Lung microvascular endothelial cell (primary cell): ENCODE data around the gene PRPF40B. TPM values are rescaled to one million over a fixed set of nuclear protein-coding genes. Genes with fewer than 3 reads are reported as not detected.

Experiments
- DNase-seq, 2 donors: peaks; one replicate each; pipeline versions ENCODE4 v3.0.0 to v3.0.0-alpha.2; 2010; ENCODE audit warnings: low read depth in 2 of 2
- total RNA-seq: library from RNA; depleted of rRNA; stranded (reverse); fragments of >200 nt; gene quantifications from 2 replicates; pipeline ENCODE4 v1.2.1, GENCODE V29; 2014

Gene PRPF40B
- total RNA-seq, 1 donor from 2014 or later: 2.2 TPM

DNA sequence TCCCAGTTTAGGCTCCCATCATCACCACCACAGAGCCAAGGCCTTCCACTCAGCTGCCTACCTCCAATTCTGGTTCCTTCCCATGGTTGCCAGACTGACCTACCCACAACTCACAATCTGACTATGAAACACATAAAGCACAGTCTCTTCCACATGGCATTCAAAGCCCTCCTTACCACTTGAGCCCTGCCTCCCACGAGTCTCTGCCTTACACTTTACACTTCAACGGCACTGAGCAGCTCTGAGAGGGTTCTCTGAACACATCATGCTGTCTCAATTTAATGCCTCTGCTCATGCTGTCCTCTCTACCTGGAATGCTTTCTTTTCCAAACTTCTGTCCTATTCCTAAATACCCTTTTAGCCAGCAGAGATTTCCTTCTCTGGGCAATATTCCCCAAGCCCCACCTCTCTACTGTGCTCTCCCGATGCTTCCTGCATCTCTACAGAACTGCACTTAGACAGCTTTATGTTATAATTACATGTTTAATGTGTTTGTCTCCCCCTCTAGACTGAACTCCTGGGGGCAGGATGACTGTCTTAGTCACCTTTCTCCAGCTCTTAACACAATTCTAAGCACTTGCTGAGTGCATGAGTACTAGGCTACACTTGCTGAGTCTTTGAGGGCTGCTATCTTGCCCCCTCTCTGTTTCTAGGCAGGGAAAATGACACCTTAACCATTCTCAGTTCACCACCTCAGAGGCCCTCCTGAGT, 60.4 kb downstream of the PRPF40B start:
- peak in 1 of 2 donors; percentile 23 for DNase-seq

DNA sequence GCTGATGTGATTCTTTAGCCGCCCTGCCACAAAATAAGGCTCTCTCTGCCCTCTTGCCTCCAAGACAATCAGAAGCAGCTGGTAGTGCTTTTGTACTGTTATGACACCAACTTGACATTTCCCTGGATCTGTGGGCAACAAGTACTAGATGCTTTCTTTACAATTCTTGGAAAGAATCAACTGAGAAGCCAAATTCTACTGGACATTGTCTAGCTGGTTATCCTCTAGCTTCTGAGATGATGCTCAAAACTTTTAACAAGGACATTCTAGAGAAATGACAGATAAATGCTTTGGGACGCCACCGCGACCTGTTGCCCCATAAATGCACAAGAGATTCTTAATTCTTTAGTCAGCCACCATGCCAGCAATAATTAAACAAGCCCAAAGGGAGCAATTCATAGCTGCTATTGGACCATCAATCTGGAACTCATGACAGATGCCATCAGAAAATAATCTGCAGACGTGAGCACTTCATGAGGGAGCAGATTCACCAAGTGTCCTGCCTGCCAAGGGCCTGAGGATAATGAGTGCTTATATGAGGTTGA, 61.0 kb downstream of the PRPF40B start:
- no peak for DNase-seq

DNA sequence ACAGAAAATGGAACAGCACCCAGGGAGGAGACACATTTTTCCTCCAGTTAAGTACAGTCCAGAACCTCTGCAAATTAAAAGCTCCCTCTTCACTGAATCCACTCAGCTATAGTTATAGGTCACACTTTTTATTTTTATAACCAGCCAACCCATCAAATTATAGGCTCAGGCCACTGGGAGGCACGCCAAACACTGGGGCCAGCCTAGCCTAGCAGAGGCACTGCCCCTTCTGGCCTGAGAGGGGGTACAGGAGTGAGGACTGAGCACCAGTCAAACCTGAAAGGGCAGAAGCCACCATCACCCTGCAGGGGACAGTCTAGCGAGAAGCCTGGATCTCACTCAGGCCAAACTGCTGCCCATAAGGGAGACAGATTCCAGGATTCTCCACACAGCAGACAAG, 64.6 kb downstream of the PRPF40B start:
- no peak for DNase-seq

DNA sequence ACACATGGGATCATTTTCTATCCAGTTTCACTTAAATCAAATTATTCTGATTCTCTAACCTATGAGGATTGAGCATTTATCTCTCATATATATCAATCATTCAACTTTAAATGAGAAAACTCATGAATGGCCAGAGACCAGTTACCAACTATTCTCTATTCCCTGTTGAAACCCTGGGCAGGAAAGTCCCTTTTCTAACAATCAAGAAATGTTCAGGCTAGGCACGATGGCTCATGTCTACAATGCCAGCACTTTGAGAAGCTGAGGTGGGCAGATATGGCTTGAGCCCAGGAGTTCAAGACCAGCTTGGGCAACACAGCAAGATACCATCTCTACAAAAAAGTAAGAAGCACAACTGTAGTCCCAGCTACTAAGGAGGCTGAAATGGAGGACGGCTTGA, 65.9 kb downstream of the PRPF40B start:
- DNase-seq: no peak

DNA sequence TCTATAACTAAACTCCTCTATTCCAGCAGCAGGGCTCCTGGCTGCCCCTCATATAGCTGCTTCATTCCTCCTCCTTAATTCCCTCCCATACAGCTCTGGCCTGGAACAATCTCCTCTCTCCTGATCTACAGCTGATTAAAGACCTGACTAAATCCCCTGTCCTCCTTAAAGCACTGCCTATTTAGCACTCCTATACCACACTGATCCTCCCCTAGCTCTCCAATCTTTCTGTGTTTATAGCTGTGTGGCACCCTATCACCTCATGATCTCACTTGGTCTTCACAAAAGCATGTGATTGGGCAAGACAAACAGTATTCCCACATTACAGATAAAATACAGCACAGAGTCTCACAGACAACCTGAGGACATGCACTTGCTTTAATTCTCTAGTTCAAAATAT, 66.4 kb downstream of the PRPF40B start:
- DNase-seq: no peak

DNA sequence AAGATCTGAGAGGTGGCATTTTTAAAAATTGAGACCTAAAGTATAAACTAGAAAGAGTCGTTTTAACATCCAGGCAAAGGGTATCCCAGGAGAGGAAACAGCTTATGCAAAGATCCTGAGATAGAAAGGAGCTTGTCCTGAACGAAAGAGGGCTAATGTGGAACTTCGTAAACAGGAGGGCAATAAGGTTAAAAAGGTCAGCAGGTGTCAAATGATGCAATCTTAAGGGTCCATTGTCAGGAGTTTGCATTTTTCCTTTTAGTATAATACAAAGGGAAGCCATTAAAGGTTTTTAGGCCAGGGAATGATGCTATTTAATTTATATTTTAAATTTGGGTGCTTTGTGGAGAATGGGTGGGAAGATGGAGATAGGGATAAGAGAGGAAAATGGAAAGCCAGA, 69.5 kb downstream of the PRPF40B start:
- DNase-seq: no peak

DNA sequence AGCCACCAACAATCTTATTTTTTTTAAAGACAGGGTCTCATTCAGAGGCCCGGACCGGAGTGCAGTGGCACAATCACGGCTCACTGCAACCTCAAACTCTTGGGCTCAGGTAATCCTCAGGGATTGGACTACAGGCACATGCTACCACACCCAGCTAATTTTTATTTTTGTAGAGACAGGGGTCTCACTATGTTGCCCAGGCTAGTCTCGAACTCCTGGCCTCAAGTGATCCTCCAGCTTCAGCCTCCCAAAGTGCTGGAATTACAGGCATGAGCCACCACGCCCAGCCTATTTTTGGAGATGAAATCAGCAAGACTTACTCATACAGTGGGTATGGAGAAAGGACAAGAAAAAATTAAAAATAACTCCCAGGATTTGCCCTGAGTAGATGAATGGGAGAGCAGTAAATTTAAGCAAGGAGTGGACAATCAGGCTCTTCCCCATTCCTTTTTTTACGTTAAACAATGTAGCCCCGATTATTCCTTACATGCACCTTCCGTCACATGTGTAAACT, 70.6 kb downstream of the PRPF40B start:
- no peak for DNase-seq

Other genes starting within 250 kb of the PRPF40B start
- under 0.01 TPM in 1 of 2 replicates, not detected in the other for gene KCNH3, start 84.5 kb upstream of the PRPF40B start, total RNA-seq
- gene MCRS1, start 55.4 kb upstream of the PRPF40B start, total RNA-seq: 42.9 and 44.2 TPM in 2 replicates
- gene FAM186B, start 17.9 kb upstream of the PRPF40B start, total RNA-seq: under 0.01 and 0.22 TPM in 2 replicates
- 52.0 and 54.5 TPM in 2 replicates for gene FMNL3, start 83.8 kb downstream of the PRPF40B start, total RNA-seq
- 324 and 480 TPM in 2 replicates for gene TMBIM6, start 118.0 kb downstream of the PRPF40B start, total RNA-seq
- 6.1 and 6.9 TPM in 2 replicates for gene NCKAP5L, start 204.9 kb downstream of the PRPF40B start, total RNA-seq
- gene BCDIN3D, start 219.5 kb downstream of the PRPF40B start, total RNA-seq: 2.0 TPM in 2 replicates